Astrocyte (in vitro differentiated cells and primary cell): ENCODE results near the gene ALKBH4. TPM values are rescaled to one million over a fixed set of nuclear protein-coding genes. Genes with fewer than 3 reads are reported as not detected.
"Not testable (repeated sequence)": the region's sequence is repeated elsewhere in the genome, so short reads cannot be mapped to it uniquely, and the experiment has no call there.

Source experiments
- DNase-seq: peaks from one replicate; pipeline ENCODE4 v3.0.0-alpha.2; 2010; ENCODE audit warnings: low read depth
- FAIRE-seq: peaks from 2 replicates; lab custom pipeline; 2011; peaks lifted over from hg19 to GRCh38; lab: Jason Lieb, UNC
- H2AFZ ChIP-seq: 2 replicates; pipeline ENCODE4 v1.6.0; 2012; ENCODE audit warnings: low read depth, low read length, inconsistent platforms
- H3K27ac ChIP-seq: 2 replicates; pipeline ENCODE4 v1.5.1; 2011; ENCODE audit warnings: low read depth, low read length, inconsistent platforms
- H3K27me3 ChIP-seq: 2 replicates; pipeline ENCODE4 v1.6.0; 2011; ENCODE audit warnings: low read length, inconsistent platforms; ENCODE audit not compliant: insufficient read depth
- H3K36me3 ChIP-seq: 2 replicates; pipeline ENCODE4 v1.5.1; 2011; ENCODE audit warnings: low read length, inconsistent platforms; ENCODE audit not compliant: insufficient read depth
- H3K4me1 ChIP-seq: 2 replicates; pipeline ENCODE4 v1.5.1; 2011; ENCODE audit warnings: low read length, inconsistent platforms; ENCODE audit not compliant: insufficient read depth
- H3K4me2 ChIP-seq: 2 replicates; pipeline ENCODE4 v1.6.0; 2012; ENCODE audit warnings: low read length, inconsistent platforms
- H3K4me3 ChIP-seq: 2 replicates; pipeline ENCODE4 v1.5.1; 2011; ENCODE audit warnings: low read depth, mild to moderate bottlenecking, low read length, inconsistent platforms; ENCODE audit not compliant: insufficient read depth
- H3K79me2 ChIP-seq: 2 replicates; pipeline ENCODE4 v1.6.0; 2012; ENCODE audit warnings: mild to moderate bottlenecking, low read length, inconsistent platforms; ENCODE audit not compliant: insufficient read depth
- H3K9ac ChIP-seq: 2 replicates; pipeline ENCODE4 v1.6.0; 2012; ENCODE audit warnings: mild to moderate bottlenecking, low read length, inconsistent platforms
- H3K9me3 ChIP-seq: 2 replicates; pipeline ENCODE4 v1.5.1; 2012; ENCODE audit warnings: low read depth, mild to moderate bottlenecking, low read length, inconsistent platforms; ENCODE audit not compliant: insufficient read depth
- H4K20me1 ChIP-seq: 2 replicates; pipeline ENCODE4 v1.6.0; 2012; ENCODE audit warnings: low read length, inconsistent platforms; ENCODE audit not compliant: insufficient read depth
- H3K27ac Mint-ChIP-seq: one replicate; pipeline ENCODE4 v1.8.0; 2021; ENCODE audit warnings: mild to moderate bottlenecking, mixed read lengths; ENCODE audit not compliant: unreplicated experiment
- H3K27me3 Mint-ChIP-seq: one replicate; pipeline ENCODE4 v1.8.0; 2021; ENCODE audit warnings: low read depth, mixed read lengths; ENCODE audit not compliant: unreplicated experiment
- H3K36me3 Mint-ChIP-seq: one replicate; pipeline ENCODE4 v1.8.0; 2021; ENCODE audit warnings: low read depth, mixed read lengths; ENCODE audit not compliant: unreplicated experiment
- H3K4me1 Mint-ChIP-seq: one replicate; pipeline ENCODE4 v1.8.0; 2021; ENCODE audit warnings: low read depth, mixed read lengths; ENCODE audit not compliant: unreplicated experiment
- H3K4me3 Mint-ChIP-seq: one replicate; pipeline ENCODE4 v1.8.0; 2021; ENCODE audit warnings: mild to moderate bottlenecking, moderate library complexity, mixed read lengths; ENCODE audit not compliant: unreplicated experiment
- H3K9me3 Mint-ChIP-seq: one replicate; pipeline ENCODE4 v1.8.0; 2021; ENCODE audit warnings: mild to moderate bottlenecking, mixed read lengths; ENCODE audit not compliant: unreplicated experiment
- total RNA-seq: library from RNA; stranded (reverse); gene quantifications from 2 replicates; pipeline ENCODE4 v1.2.1, GENCODE V29; 2021
- TF ChIP-seq, protein P1 (sequence below): IDR thresholded peaks from 2 replicates; pipeline ENCODE4 v1.5.1; 2011; ENCODE audit warnings: low read depth, mild to moderate bottlenecking, inconsistent platforms, low read length, moderate library complexity; ENCODE audit not compliant: insufficient read depth

The ALKBH4 gene
- total RNA-seq, 1 donor from 2014 or later, result 8.7 TPM

DNA sequence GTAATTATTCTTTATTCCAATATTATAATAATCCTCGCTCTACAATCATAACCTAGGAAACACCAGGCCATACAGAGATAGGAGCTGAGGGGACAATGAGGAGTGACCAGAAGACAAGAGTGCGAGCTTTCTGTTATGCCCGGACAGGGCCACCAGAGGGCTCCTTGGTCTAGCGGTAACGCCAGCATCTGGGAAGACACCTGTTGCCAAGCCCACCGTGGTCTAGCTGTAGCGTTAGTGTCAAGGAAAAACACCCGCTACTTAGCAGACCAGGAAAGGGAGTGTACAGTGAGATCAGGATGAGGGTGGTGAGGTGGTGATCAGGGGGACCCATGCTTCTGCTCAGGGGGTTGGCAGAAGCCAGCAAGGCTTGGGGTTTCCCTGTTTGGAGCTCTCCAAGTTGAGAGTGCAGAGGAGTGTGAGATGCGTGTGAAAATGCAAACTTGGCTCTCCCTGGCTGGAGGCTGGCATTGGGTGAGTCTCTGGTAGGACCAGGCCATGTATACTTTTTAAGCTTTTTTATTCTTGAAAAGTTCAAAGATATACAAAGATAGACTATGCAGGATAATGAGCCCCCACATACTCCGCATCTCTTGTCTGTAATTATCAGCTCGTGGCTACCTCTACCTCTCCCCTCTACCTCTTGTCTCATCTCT, 15.4 kb upstream of the ALKBH4 start:
- H3K27me3 ChIP-seq, H3K9me3 Mint-ChIP-seq, H3K4me3 Mint-ChIP-seq, FAIRE-seq, H3K4me2 ChIP-seq, H3K79me2 ChIP-seq, H3K4me3 ChIP-seq, H3K27ac ChIP-seq, H3K36me3 Mint-ChIP-seq, H4K20me1 ChIP-seq, H3K36me3 ChIP-seq, H3K27me3 Mint-ChIP-seq, H3K4me1 Mint-ChIP-seq, H3K4me1 ChIP-seq, H2AFZ ChIP-seq, H3K9me3 ChIP-seq, H3K27ac Mint-ChIP-seq, DNase-seq, H3K9ac ChIP-seq: not testable (repeated sequence)
- TF ChIP-seq, protein P1, sequence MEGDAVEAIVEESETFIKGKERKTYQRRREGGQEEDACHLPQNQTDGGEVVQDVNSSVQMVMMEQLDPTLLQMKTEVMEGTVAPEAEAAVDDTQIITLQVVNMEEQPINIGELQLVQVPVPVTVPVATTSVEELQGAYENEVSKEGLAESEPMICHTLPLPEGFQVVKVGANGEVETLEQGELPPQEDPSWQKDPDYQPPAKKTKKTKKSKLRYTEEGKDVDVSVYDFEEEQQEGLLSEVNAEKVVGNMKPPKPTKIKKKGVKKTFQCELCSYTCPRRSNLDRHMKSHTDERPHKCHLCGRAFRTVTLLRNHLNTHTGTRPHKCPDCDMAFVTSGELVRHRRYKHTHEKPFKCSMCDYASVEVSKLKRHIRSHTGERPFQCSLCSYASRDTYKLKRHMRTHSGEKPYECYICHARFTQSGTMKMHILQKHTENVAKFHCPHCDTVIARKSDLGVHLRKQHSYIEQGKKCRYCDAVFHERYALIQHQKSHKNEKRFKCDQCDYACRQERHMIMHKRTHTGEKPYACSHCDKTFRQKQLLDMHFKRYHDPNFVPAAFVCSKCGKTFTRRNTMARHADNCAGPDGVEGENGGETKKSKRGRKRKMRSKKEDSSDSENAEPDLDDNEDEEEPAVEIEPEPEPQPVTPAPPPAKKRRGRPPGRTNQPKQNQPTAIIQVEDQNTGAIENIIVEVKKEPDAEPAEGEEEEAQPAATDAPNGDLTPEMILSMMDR, result peak; percentile 30

DNA sequence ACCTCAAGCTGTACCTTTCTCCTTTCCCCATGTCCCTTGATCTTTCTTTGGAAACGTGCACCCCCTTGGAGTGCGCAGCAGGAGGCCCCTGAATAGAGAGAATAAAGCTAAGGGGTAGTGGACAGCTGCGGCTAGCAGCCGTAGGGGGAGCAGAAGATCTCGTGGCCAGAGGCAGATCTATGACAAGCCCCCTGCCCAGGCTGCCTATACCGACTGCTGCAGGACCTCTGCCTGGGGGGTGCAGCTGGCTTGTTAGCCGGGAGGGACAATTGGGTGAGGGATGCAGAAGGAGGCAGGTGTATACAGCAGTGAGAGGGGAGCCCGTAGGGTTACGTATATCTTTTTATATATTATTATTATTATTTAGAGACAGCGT, 14.5 kb upstream of the ALKBH4 start:
- H3K27me3 ChIP-seq, H3K4me3 ChIP-seq, H3K4me1 Mint-ChIP-seq, H4K20me1 ChIP-seq, H2AFZ ChIP-seq, FAIRE-seq, H3K79me2 ChIP-seq, H3K36me3 ChIP-seq, DNase-seq, H3K4me3 Mint-ChIP-seq, H3K9ac ChIP-seq, H3K9me3 Mint-ChIP-seq, H3K4me2 ChIP-seq, H3K36me3 Mint-ChIP-seq, H3K9me3 ChIP-seq, H3K4me1 ChIP-seq, H3K27me3 Mint-ChIP-seq, H3K27ac ChIP-seq, H3K27ac Mint-ChIP-seq: not testable (repeated sequence)

DNA sequence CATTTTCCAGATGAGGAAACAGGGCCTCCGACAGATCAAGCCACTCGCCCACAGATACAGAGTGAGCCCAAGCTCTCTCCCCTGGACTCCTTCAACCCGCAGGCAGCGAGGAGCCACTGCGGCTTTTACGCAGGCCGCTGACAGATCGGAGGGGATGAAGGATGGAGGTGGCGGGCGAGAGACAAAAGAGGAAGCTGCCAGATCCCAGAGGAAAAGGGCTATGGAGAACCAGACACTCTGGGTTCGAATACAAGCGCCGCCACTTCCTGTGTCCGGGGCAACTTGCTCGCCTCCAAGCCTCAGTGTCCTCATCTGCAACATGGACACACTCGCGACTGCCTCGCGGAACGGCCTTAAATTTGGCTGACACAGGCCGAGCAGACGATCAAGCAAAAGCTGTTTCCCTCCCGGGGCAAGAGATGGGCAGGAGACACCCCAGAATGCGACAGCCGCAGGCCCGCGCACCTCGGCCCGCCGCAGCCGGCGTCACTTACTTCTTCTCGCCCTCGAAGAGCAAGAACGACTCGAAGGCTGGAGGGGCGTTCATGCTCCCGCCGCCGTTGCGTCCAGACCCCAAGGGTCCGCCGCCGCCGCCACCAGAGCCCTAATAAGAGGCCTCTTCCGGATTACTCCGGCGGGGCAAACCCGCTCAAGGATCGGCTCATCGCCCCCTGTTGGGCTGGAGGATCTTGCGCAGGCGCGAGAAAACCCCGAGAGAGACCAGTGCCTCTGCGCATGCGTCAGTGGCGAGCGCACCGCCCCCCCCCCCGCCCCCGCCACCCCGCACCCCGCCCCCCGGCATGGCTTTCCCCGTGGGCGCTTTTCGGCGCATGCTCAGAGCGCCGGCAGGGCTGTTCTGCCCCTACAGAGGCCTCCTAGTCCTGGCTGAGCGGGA, 13.9 kb upstream of the ALKBH4 start, which contains the start of gene POLR2J:
Gene POLR2J, minus strand, starts transcription at position 609 of the 895 bp plus-strand sequence. Its CDS starts 62 bp downstream, at position 547.
- H3K27me3 ChIP-seq, H3K4me1 Mint-ChIP-seq, H4K20me1 ChIP-seq, FAIRE-seq, H3K79me2 ChIP-seq, H3K9me3 ChIP-seq, H2AFZ ChIP-seq, H3K4me1 ChIP-seq, H3K36me3 Mint-ChIP-seq, H3K27me3 Mint-ChIP-seq, H3K9me3 Mint-ChIP-seq, H3K27ac ChIP-seq, H3K36me3 ChIP-seq: not testable (repeated sequence)
- Mint-ChIP-seq H3K4me3 (peak within 1 kb of the TSS; percentile 86), H3K27ac (peak within 1 kb of the TSS; percentile 80)
- H3K4me3 ChIP-seq, result peak within 1 kb of the TSS; percentile 28
- H3K4me2 ChIP-seq, result peak within 1 kb of the TSS; percentile 52
- peak within 1 kb of the TSS; percentile 46 for H3K9ac ChIP-seq
- peak; percentile 27 for DNase-seq

- not testable (repeated sequence) for H4K20me1 ChIP-seq, H3K27ac ChIP-seq, H3K4me1 ChIP-seq, H3K27me3 ChIP-seq, H3K4me3 ChIP-seq, H3K4me1 Mint-ChIP-seq, H3K36me3 ChIP-seq, H3K9me3 Mint-ChIP-seq, FAIRE-seq, H3K9ac ChIP-seq, H3K79me2 ChIP-seq, H3K4me2 ChIP-seq, H3K4me3 Mint-ChIP-seq, H3K36me3 Mint-ChIP-seq, H3K9me3 ChIP-seq, H3K27me3 Mint-ChIP-seq, H2AFZ ChIP-seq, H3K27ac Mint-ChIP-seq
- DNase-seq, result peak; percentile 34
Observed at GRCh38 chr7:102474736-102475435, 10.2 kb upstream of the ALKBH4 start.

- H3K4me1 ChIP-seq, FAIRE-seq, H3K27me3 Mint-ChIP-seq, H3K4me3 Mint-ChIP-seq, H3K4me3 ChIP-seq, H3K36me3 ChIP-seq, H3K9me3 ChIP-seq, H3K79me2 ChIP-seq, H3K27me3 ChIP-seq, H3K4me1 Mint-ChIP-seq, H2AFZ ChIP-seq, H3K36me3 Mint-ChIP-seq, H3K27ac Mint-ChIP-seq, H3K9me3 Mint-ChIP-seq, H3K4me2 ChIP-seq, H3K9ac ChIP-seq, DNase-seq, H3K27ac ChIP-seq: not testable (repeated sequence)
- peaks cover 10% of the 10 kb centered on the region for H4K20me1 ChIP-seq
Observed at GRCh38 chr7:102474116-102474515, 9.5 kb upstream of the ALKBH4 start.
